K562 (cell line): ENCODE data around the gene C11orf54. TPM values are rescaled to one million over a fixed set of nuclear protein-coding genes. Genes with fewer than 3 reads are reported as not detected.

Source experiments
- ATAC-seq: fragments of 200-7000 bp; cut with Tn5 transposase; 3 replicates; pipeline ENCODE4 v1.9.1; 2020; ENCODE audit warnings: moderate library complexity
- BruUV-seq: library from RNA; stranded (reverse); fragments of 400-500 nt; replicated peaks from 2 replicates; lab custom pipeline; 2021; lab: Mats Ljungman, UMichigan
- CTCF ChIA-PET: fragments of 300-600 bp; formaldehyde crosslinking; extraction: SDS; loops from one replicate; lab custom pipeline; 2021; ENCODE audit warnings: low intra/inter-chr PET ratio; lab: Yijun Ruan, JAX
- POLR2A ChIA-PET: fragments of 300-600, 350-650 bp; sonication (Branson Sonifier 250); formaldehyde crosslinking; extraction: SDS; loops from one replicate; lab custom pipeline; 2021; ENCODE audit warnings: antibody characterized with exemption, inconsistent platforms; lab: Yijun Ruan, JAX
- DNase-seq, 4 experiments: peaks; one replicate each; pipeline versions ENCODE4 v3.0.0 to v3.0.0-alpha.2; 2011 to 2018; ENCODE audit warnings: low spot score in 3 of 4, mixed read lengths in 3 of 4; ENCODE audit errors: extremely low read depth in 1 of 4
- FAIRE-seq: peaks from 2 replicates; lab custom pipeline; 2011; peaks lifted over from hg19 to GRCh38; lab: Jason Lieb, UNC
- H2AFZ ChIP-seq: 2 replicates; pipeline ENCODE4 v1.6.0; 2011; ENCODE audit warnings: low read depth, low read length, control low read depth, inconsistent platforms
- H3K27ac ChIP-seq: fragments of 200-600 bp; 3 replicates; pipeline ENCODE4 v1.8.0; 2011; ENCODE audit warnings: low read depth, mild to moderate bottlenecking, control low read depth, inconsistent platforms, low read length, moderate library complexity, mixed read lengths; ENCODE audit errors: extremely low read depth
- H3K27me3 ChIP-seq, 2 experiments: fragments of 300-600 bp in 1 of 2; 2 replicates in 1 of 2; 3 replicates in 1 of 2; pipeline versions ENCODE4 v1.6.0 to v1.8.0; 2011; ENCODE audit warnings: inconsistent platforms in 2 of 2, low read length in 2 of 2, mild to moderate bottlenecking in 1 of 2, mixed read lengths in 1 of 2, moderate library complexity in 1 of 2; ENCODE audit not compliant: control insufficient read depth in 2 of 2, insufficient read depth in 2 of 2
- H3K36me3 ChIP-seq: fragments of 300-600 bp; 3 replicates; pipeline ENCODE4 v1.8.0; 2011; ENCODE audit warnings: mild to moderate bottlenecking, low read length, inconsistent platforms; ENCODE audit not compliant: control insufficient read depth, insufficient read depth
- H3K4me1 ChIP-seq, 2 experiments: fragments of 200-600 bp in 1 of 2; replicated peaks in 1 of 2; 2 replicates in 1 of 2; 3 replicates in 1 of 2; pipeline versions ENCODE4 v1.5.1 to v1.8.0; 2011; ENCODE audit warnings: inconsistent platforms in 2 of 2, low read length in 2 of 2, mild to moderate bottlenecking in 1 of 2, mixed read lengths in 1 of 2, moderate library complexity in 1 of 2; ENCODE audit not compliant: control insufficient read depth in 2 of 2, insufficient read depth in 2 of 2
- H3K4me2 ChIP-seq: 2 replicates; pipeline ENCODE4 v1.6.1; 2011; ENCODE audit warnings: low read length, control low read depth, inconsistent platforms, mixed read lengths; ENCODE audit not compliant: insufficient read depth
- H3K4me3 ChIP-seq: fragments of 200-600 bp; sonication (generic), shearing (Covaris generic); 2 replicates; pipeline ENCODE4 v1.5.1; 2016; ENCODE audit warnings: control low read depth, inconsistent platforms
- H3K79me2 ChIP-seq: fragments of 200-600 bp; 3 replicates; pipeline ENCODE4 v1.8.0; 2011; ENCODE audit warnings: low read length, inconsistent platforms; ENCODE audit not compliant: control insufficient read depth, insufficient read depth
- H3K9ac ChIP-seq, 2 experiments: 2 replicates each; pipeline versions ENCODE4 v1.6.0 to v1.6.1; 2011; ENCODE audit warnings: low read depth in 2 of 2, low read length in 2 of 2, control low read depth in 1 of 2, inconsistent platforms in 1 of 2, mild to moderate bottlenecking in 1 of 2, mixed read lengths in 1 of 2; ENCODE audit not compliant: insufficient read depth in 1 of 2
- H3K9me1 ChIP-seq: one replicate; pipeline ENCODE4 v1.6.0; 2011; ENCODE audit warnings: inconsistent platforms, mild to moderate bottlenecking, low read length, moderate library complexity; ENCODE audit not compliant: control insufficient read depth, insufficient read depth
- H3K9me3 ChIP-seq: replicated peaks from 2 replicates; pipeline ENCODE4 v1.5.1; 2011; ENCODE audit warnings: low read depth, low read length, inconsistent platforms; ENCODE audit not compliant: control insufficient read depth, insufficient read depth
- H4K20me1 ChIP-seq: replicated peaks from 2 replicates; pipeline ENCODE4 v1.6.1; 2011; ENCODE audit warnings: low read length, inconsistent platforms, mixed read lengths; ENCODE audit not compliant: control insufficient read depth, insufficient read depth
- ARHGAP35 ChIP-seq: fragments of 450-650 bp; IDR thresholded peaks from 2 replicates; pipeline ENCODE4 v1.6.1; 2018; ENCODE audit not compliant: partially characterized antibody
- ARID3B ChIP-seq: fragments of 250-450 bp; sonication (Bioruptor Pico); IDR thresholded peaks from 2 replicates; pipeline ENCODE4 v1.4.0; 2020; ENCODE audit warnings: borderline replicate concordance
- CBX2 ChIP-seq: fragments of 200-600 bp; sonication (generic); IDR thresholded peaks from one replicate; pipeline ENCODE4 v1.6.1; 2012; ENCODE audit warnings: mild to moderate bottlenecking, low read length, inconsistent platforms; ENCODE audit not compliant: insufficient read depth, poor library complexity, severe bottlenecking
- KDM5B ChIP-seq: fragments of 200-600 bp; sonication (generic); IDR thresholded peaks from 2 replicates; pipeline ENCODE4 v1.6.1; 2012; ENCODE audit warnings: low read depth, mild to moderate bottlenecking, moderate library complexity, low read length, control low read depth, inconsistent platforms; ENCODE audit not compliant: insufficient replicate concordance
- MNT ChIP-seq, 2 experiments: fragments of 450-650 bp; conservative IDR thresholded peaks; 2 replicates each; pipeline ENCODE4 v1.6.1; 2017; ENCODE audit warnings: mild to moderate bottlenecking in 2 of 2, moderate library complexity in 2 of 2
- NRF1 ChIP-seq, 2 experiments: fragments of 450-650 bp; IDR thresholded peaks in 1 of 2; conservative IDR thresholded peaks in 1 of 2; 2 replicates each; pipeline ENCODE4 v1.6.1; 2014; ENCODE audit warnings: mild to moderate bottlenecking in 2 of 2
- RAD51 ChIP-seq: fragments of 450-650 bp; IDR thresholded peaks from 2 replicates; pipeline ENCODE4 v1.7.1; 2016; ENCODE audit warnings: low read depth, mild to moderate bottlenecking, borderline replicate concordance
- SMAD2 ChIP-seq: fragments of 150-350 bp; IDR thresholded peaks from 2 replicates; pipeline ENCODE4 v1.6.1; 2014; ENCODE audit warnings: low read depth, mild to moderate bottlenecking, low read length
- SMAD4 ChIP-seq: fragments of 250-450 bp; sonication (Bioruptor Pico); conservative IDR thresholded peaks from 2 replicates; pipeline ENCODE4 v1.8.0; 2021; ENCODE audit warnings: inconsistent platforms, mild to moderate bottlenecking, moderate library complexity
- TCF7 ChIP-seq: sonication (generic); IDR thresholded peaks from 2 replicates; pipeline ENCODE4 v1.6.1; 2016; ENCODE audit warnings: antibody characterized with exemption, borderline replicate concordance
- TSHZ1 ChIP-seq: fragments of 250-450 bp; sonication (Bioruptor Pico); IDR thresholded peaks from 2 replicates; pipeline ENCODE4 v1.4.0; 2020; ENCODE audit warnings: mild to moderate bottlenecking, moderate library complexity
- ZBTB1 ChIP-seq: sonication (generic); formaldehyde crosslinking; IDR thresholded peaks from 2 replicates; pipeline ENCODE4 v1.8.1; 2023; ENCODE audit warnings: missing genetic modification reagents, low read depth, mild to moderate bottlenecking, borderline replicate concordance
- ZC3H11A ChIP-seq: IDR thresholded peaks from 2 replicates; pipeline ENCODE4 v1.6.1; 2012; ENCODE audit warnings: low read depth, low read length, improper control_type of control experiment
- ZNF12 ChIP-seq: sonication (generic); formaldehyde crosslinking; IDR thresholded peaks from 2 replicates; pipeline ENCODE4 v1.4.0; 2020; ENCODE audit warnings: mild to moderate bottlenecking, missing genetic modification reagents
- ZNF197 ChIP-seq: fragments of 200-800 bp; sonication (Bioruptor generic); IDR thresholded peaks from 2 replicates; pipeline ENCODE4 v1.6.1; 2016; ENCODE audit warnings: low read depth, missing genetic modification characterization, missing compliant biosample characterization
- ZNF408 ChIP-seq: fragments of 250-450 bp; sonication (Bioruptor Pico); IDR thresholded peaks from 2 replicates; pipeline ENCODE4 v1.4.0; 2020; ENCODE audit warnings: low read depth, mild to moderate bottlenecking, moderate library complexity
- WGBS: fragments of 100-300 bp; shearing (Covaris generic); methylation state at CpG from one replicate; pipeline ENCODE4 v1.1.6; 2016; ENCODE audit warnings: low coverage, mixed read lengths; ENCODE audit not compliant: insufficient coverage; ENCODE audit errors: missing lambda C conversion rate; 5-methylcytosine and 5-hydroxymethylcytosine counted together
- in situ Hi-C: fragments of 300-500 bp; cut with MboI; formaldehyde crosslinking; loops from 4 replicates; pipeline ENCODE4 v1.15.0; 2018; ENCODE audit warnings: inconsistent platforms, mixed read lengths
- intact Hi-C: fragments of 100-400 bp; cut with micrococcal nuclease; formaldehyde crosslinking; loops from 2 replicates; pipeline ENCODE4 v1.14.2; 2022
- polyA plus RNA-seq, 8 experiments: library from polyadenylated mRNA; depleted of rRNA in 4 of 8; stranded (reverse) in 5 of 8; unstranded in 3 of 8; fragments of >200 nt; fragmentation: Nextera tagmentation in 2 of 8; fragmentation: Illumina TruSeq in 1 of 8; extraction: Ambion mirVana in 2 of 8; extraction: Trizol in 1 of 8; gene quantifications; 2 replicates each; pipeline versions ENCODE4 v1.2.1 to v1.2.3, GENCODE V29; 2011 to 2014; ENCODE audit warnings: inconsistent platforms in 1 of 8, missing spikeins in 1 of 8
- total RNA-seq, 7 experiments: library from RNA; depleted of rRNA in 6 of 7; stranded (reverse); fragments of >200 nt in 6 of 7; fragmentation: Illumina TruSeq in 2 of 7; extraction: Trizol in 2 of 7; gene quantifications; 2 replicates each; pipeline versions ENCODE4 v1.2.1 to v1.2.3, GENCODE V29; 2011 to 2021; ENCODE audit warnings: low replicate concordance in 1 of 7

The C11orf54 gene
- total and polyA plus RNA-seq, 9 of the 15 experiments (the other 6 are each of a cell fraction or from before 2014, with no cell fraction given) = 13.4 to 33.0 (median 23.1) TPM

GRCh38 chr11:93801366-93801765, 59.9 kb downstream of the C11orf54 start:
- ATAC-seq (no peak), FAIRE-seq (no peak), DNase-seq (no peak)
- Histone ChIP-seq H3K4me1 (peaks cover 0 to 4% of the 10 kb centered on the region in 2 experiments; a peak in 1 of 5 replicates), H3K79me2 (peaks cover 3% of the 10 kb centered on the region; the same call in 1 of the 3 replicates), H3K4me3 (no peak overlapping the region), H2AFZ (no peak overlapping the region), H3K9ac (no peak overlapping the region), H3K9me1 (no peaks in the 10 kb centered on the region), H3K9me3 (no peaks in the 10 kb centered on the region), H3K27ac (no peak overlapping the region), H3K27me3 (no peaks in the 10 kb centered on the region), H3K36me3 (peaks cover 93% of the 10 kb centered on the region), H4K20me1 (no peaks in the 10 kb centered on the region), H3K4me2 (no peak overlapping the region)
- CTCF ChIA-PET = no interaction called here
- BruUV-seq = no TSS peak
- in situ Hi-C loops (no loop called here), intact Hi-C loops (no loop called here)
- 64% methylated on average over 2 of the region's 2 CpGs for WGBS
- TF ChIP-seq TSHZ1 (CRISPR knock-in tag) (no peak), ZBTB1 (CRISPR knock-in tag) (no peak), NRF1 (conservative IDR thresholded peaks at IDR 0.05 in 1 of 2, IDR thresholded peaks at IDR 0.05 in 1 of 2) (no peak), ZNF12 (CRISPR knock-in tag) (no peak), ARID3B (CRISPR knock-in tag) (no peak), CBX2 (no peak), ZC3H11A (no peak), SMAD2 (no peak), ZNF408 (CRISPR knock-in tag) (no peak), SMAD4 (CRISPR knock-in tag) (no peak), KDM5B (no peak), MNT (conservative IDR thresholded peaks at IDR 0.05) (no peak), RAD51 (no peak), TCF7 (no peak), ZNF197 (CRISPR knock-in tag) (no peak), ARHGAP35 (no peak)
- POLR2A ChIA-PET = interaction anchor here (0.7 to 1.3 kb wide), 6 partner anchors 8 to 60 kb away, joined by 3 to 5 read pairs (median 3); partner anchors contain the start of genes C11orf54, MED17 and TAF1D
